ENCODE results near the gene SLC7A1.

DNA sequence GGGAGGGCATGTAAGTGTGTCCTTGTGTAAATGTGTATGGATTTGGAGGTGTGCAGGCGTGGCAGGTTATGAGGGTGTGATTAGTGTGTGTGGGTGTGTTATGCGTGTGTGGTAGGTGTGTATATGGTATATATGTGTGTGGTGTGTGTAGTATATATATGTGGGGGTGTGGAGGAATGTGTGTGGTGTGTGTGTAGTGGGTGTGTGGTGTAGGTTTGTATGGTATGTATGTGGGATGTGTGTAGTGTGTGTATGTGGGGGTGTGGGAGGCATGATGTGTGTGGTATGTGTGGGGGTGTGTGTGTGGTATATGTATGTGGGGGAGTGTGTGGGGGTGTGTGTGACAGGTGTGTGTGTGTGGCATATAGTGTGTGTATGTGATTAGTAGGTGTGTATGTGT, 104.2 kb downstream of the SLC7A1 start:
- TF ChIP-seq EZH2 (IDR thresholded peaks at IDR 0.05; ENCODE audit: low read depth, unreplicated experiment) (no peak), POLR2AphosphoS5 (IDR thresholded peaks at IDR 0.05; ENCODE audit: low read depth) (no peak), REST (IDR thresholded peaks at IDR 0.05; ENCODE audit: unreplicated experiment) (no peak)
